Endothelial cell of umbilical vein (primary cell): ENCODE data around the gene EEF1AKMT2. TPM values are rescaled to one million over a fixed set of nuclear protein-coding genes. Genes with fewer than 3 reads are reported as not detected.

Source experiments
- BruUV-seq: library from RNA; stranded (reverse); fragments of 400-500 nt; replicated peaks from 2 replicates; lab custom pipeline; 2021; lab: Mats Ljungman, UMichigan
- CTCF ChIA-PET: fragments of 300-600, 350-600 bp; sonication (Branson Sonifier 250); formaldehyde crosslinking; loops from one replicate; lab custom pipeline; 2021; ENCODE audit warnings: antibody characterized with exemption, inconsistent platforms; lab: Charles Lee
- POLR2A ChIA-PET: fragments of 300-600, 350-600 bp; sonication (Branson Sonifier 250); formaldehyde crosslinking; loops from one replicate; lab custom pipeline; 2021; ENCODE audit warnings: antibody characterized with exemption, inconsistent platforms; lab: Charles Lee
- DNase-seq: peaks from one replicate; pipeline ENCODE4 v3.0.0-alpha.2; 2011; ENCODE audit warnings: low read depth, low spot score
- FAIRE-seq: peaks from 2 replicates; lab custom pipeline; 2011; peaks lifted over from hg19 to GRCh38; lab: Jason Lieb, UNC
- H2AFZ ChIP-seq: 2 replicates; pipeline ENCODE4 v1.6.0; 2012; ENCODE audit warnings: low read depth, low read length, control low read depth, inconsistent platforms
- H3K27ac ChIP-seq: 2 replicates; pipeline ENCODE4 v1.5.1; 2011; ENCODE audit warnings: low read depth, mild to moderate bottlenecking, control low read depth, low read length, moderate library complexity; ENCODE audit not compliant: insufficient read depth
- H3K27me3 ChIP-seq, 2 experiments: 2 replicates each; pipeline versions ENCODE4 v1.6.0 to v1.6.1; 2011; ENCODE audit warnings: low read length in 2 of 2, mixed read lengths in 1 of 2; ENCODE audit not compliant: control insufficient read depth in 2 of 2, insufficient read depth in 2 of 2
- H3K36me3 ChIP-seq, 2 experiments: 2 replicates in 1 of 2; 3 replicates in 1 of 2; pipeline ENCODE4 v1.5.1; 2011; ENCODE audit warnings: low read length in 2 of 2, mild to moderate bottlenecking in 1 of 2, moderate library complexity in 1 of 2; ENCODE audit not compliant: control insufficient read depth in 2 of 2, insufficient read depth in 2 of 2; ENCODE audit errors: extremely low read depth in 1 of 2
- H3K4me1 ChIP-seq: 3 replicates; pipeline ENCODE4 v1.5.1; 2011; ENCODE audit warnings: mild to moderate bottlenecking, low read length; ENCODE audit not compliant: control insufficient read depth, insufficient read depth; ENCODE audit errors: extremely low read depth
- H3K4me2 ChIP-seq: 2 replicates; pipeline ENCODE4 v1.6.1; 2011; ENCODE audit warnings: low read length, control low read depth, mixed read lengths; ENCODE audit not compliant: insufficient read depth
- H3K4me3 ChIP-seq, 3 experiments: fragments of 200-600 bp in 1 of 3; sonication (generic), shearing (Covaris generic) in 1 of 3; replicated peaks in 1 of 3; 2 replicates each; pipeline ENCODE4 v1.5.1; 2011 to 2016; ENCODE audit warnings: control low read depth in 3 of 3, low read length in 3 of 3, mild to moderate bottlenecking in 2 of 3, inconsistent platforms in 1 of 3, low read depth in 1 of 3, moderate library complexity in 1 of 3; ENCODE audit not compliant: insufficient read depth in 1 of 3
- H3K79me2 ChIP-seq: 2 replicates; pipeline ENCODE4 v1.6.0; 2012; ENCODE audit warnings: low read length, inconsistent platforms; ENCODE audit not compliant: control insufficient read depth, insufficient read depth
- H3K9ac ChIP-seq: replicated peaks from 2 replicates; pipeline ENCODE3; 2011; ENCODE audit warnings: low read length, control low read depth; ENCODE audit not compliant: insufficient read depth; ENCODE audit errors: extremely low read depth
- H3K9me1 ChIP-seq: replicated peaks from 3 replicates; pipeline ENCODE4 v1.6.0; 2011; ENCODE audit warnings: mild to moderate bottlenecking, low read length; ENCODE audit not compliant: control insufficient read depth, insufficient read depth; ENCODE audit errors: extremely low read depth
- H3K9me3 ChIP-seq: replicated peaks from 2 replicates; pipeline ENCODE4 v1.5.1; 2012; ENCODE audit warnings: low read length, inconsistent platforms; ENCODE audit not compliant: control insufficient read depth, insufficient read depth
- H4K20me1 ChIP-seq: replicated peaks from 2 replicates; pipeline ENCODE3; 2011; ENCODE audit warnings: mild to moderate bottlenecking, low read length; ENCODE audit not compliant: control insufficient read depth, insufficient read depth; ENCODE audit errors: extremely low read depth
- CTCF ChIP-seq, 2 donors: IDR thresholded peaks; 1 replicate in 1 of 2; 2 replicates in 1 of 2; pipeline ENCODE4 v1.5.1; 2011; ENCODE audit warnings: low read length in 2 of 2, mild to moderate bottlenecking in 2 of 2, moderate library complexity in 2 of 2, control low read depth in 1 of 2, inconsistent platforms in 1 of 2, low read depth in 1 of 2; ENCODE audit not compliant: insufficient read depth in 1 of 2; ENCODE audit errors: extremely low read depth in 1 of 2
- EZH2 ChIP-seq: IDR thresholded peaks from 2 replicates; pipeline ENCODE4 v1.6.1; 2012; ENCODE audit warnings: borderline replicate concordance, low read depth, mild to moderate bottlenecking, moderate library complexity, low read length, inconsistent platforms; ENCODE audit not compliant: severe bottlenecking
- FOS ChIP-seq: IDR thresholded peaks from 2 replicates; pipeline ENCODE4 v1.6.1; 2011; ENCODE audit warnings: mild to moderate bottlenecking, low read length, moderate library complexity, borderline replicate concordance; ENCODE audit not compliant: insufficient read depth
- GATA2 ChIP-seq: IDR thresholded peaks from 2 replicates; pipeline ENCODE4 v1.7.0; 2011; ENCODE audit warnings: low read depth, mild to moderate bottlenecking, moderate library complexity, mixed read lengths, low read length; ENCODE audit not compliant: insufficient read length, insufficient read depth
- JUN ChIP-seq: IDR thresholded peaks from 2 replicates; pipeline ENCODE4 v1.6.1; 2011; ENCODE audit warnings: borderline replicate concordance, low read depth; ENCODE audit not compliant: insufficient read length, insufficient read depth
- MAX ChIP-seq: IDR thresholded peaks from 2 replicates; pipeline ENCODE4 v1.6.1; 2011; ENCODE audit not compliant: insufficient read depth, insufficient read length
- MYC ChIP-seq: IDR thresholded peaks from one replicate; pipeline ENCODE4 v1.6.1; 2011; ENCODE audit warnings: mild to moderate bottlenecking, low read depth, low read length
- POLR2A ChIP-seq: IDR thresholded peaks from 2 replicates; pipeline ENCODE4 v1.6.1; 2012; ENCODE audit warnings: low read depth, mild to moderate bottlenecking, control low read depth, low read length
- POLR2AphosphoS5 ChIP-seq: IDR thresholded peaks from 2 replicates; pipeline ENCODE4 v1.6.1; 2012; ENCODE audit warnings: low read depth, mild to moderate bottlenecking, control low read depth, low read length, moderate library complexity; ENCODE audit not compliant: insufficient read depth
- dilution Hi-C: fragments of 300-500 bp; cut with MboI; formaldehyde crosslinking; loops from one replicate; pipeline ENCODE4 v1.15.0; 2019; ENCODE audit warnings: low sequenced_read_pairs; ENCODE audit not compliant: extremely low pct_ligation_motif_present
- intact Hi-C: fragments of 100-400 bp; cut with micrococcal nuclease; formaldehyde crosslinking; loops from one replicate; pipeline ENCODE4 v1.10.0; 2022
- polyA plus RNA-seq, 4 experiments: library from polyadenylated mRNA; depleted of rRNA in 3 of 4; stranded (reverse) in 3 of 4; unstranded in 1 of 4; fragments of >200 nt; gene quantifications; 2 replicates each; pipeline versions ENCODE4 v1.2.1 to v1.2.3, GENCODE V29; 2011 to 2012; ENCODE audit warnings: missing spikeins in 1 of 4
- total RNA-seq: library from RNA; stranded (reverse); gene quantifications from 2 replicates; pipeline ENCODE4 v1.2.3, GENCODE V29; 2021

Gene EEF1AKMT2
- total and polyA plus RNA-seq, 2 donors (not counting 3 experiments of a cell fraction or from before 2014, with no cell fraction given) = 8.5 to 21.3 TPM

GRCh38 chr10:124831116-124831515 lies 39.4 kb upstream of the EEF1AKMT2 start:
- H3K9me1 ChIP-seq = no peaks in the 10 kb centered on the region
- intact Hi-C loops = no loop called here
- no peak overlapping the region for H3K4me2 ChIP-seq
- ChIA-PET POLR2A (interaction anchor here (1.2 kb wide), 1 partner anchor 40 kb away, joined by 3 read pairs; the partner anchor contains the start of gene EEF1AKMT2), CTCF (interaction anchor here (0.6 to 1.4 kb wide), 2 partner anchors 26 to 300 kb away, joined by 3 to 4 read pairs; no protein-coding TSS in a partner anchor)
- FAIRE-seq (no peak), DNase-seq (no peak)
- H3K27me3 ChIP-seq = no peaks in the 10 kb centered on the region
- no peak overlapping the region for H3K27ac ChIP-seq
- no peaks in the 10 kb centered on the region for H4K20me1 ChIP-seq
- no peaks in the 10 kb centered on the region for H3K9me3 ChIP-seq
- peaks cover 12 to 25% of the 10 kb centered on the region in 2 experiments for H3K36me3 ChIP-seq
- H3K4me1 ChIP-seq = no peaks in the 10 kb centered on the region
- H3K4me3 ChIP-seq = no peak overlapping the region
- no peak for TF ChIP-seq FOS
- no peak for TF ChIP-seq POLR2A
- no peak for TF ChIP-seq GATA2
- TF ChIP-seq JUN = no peak
- TF ChIP-seq CTCF (IDR thresholded peaks at IDR 0.05; ENCODE audit: extremely low read depth in 1 of 2, insufficient read depth in 1 of 2, low read depth in 1 of 2, low read length in 2 of 2) = no peak
- TF ChIP-seq POLR2AphosphoS5 = no peak
- no peak for TF ChIP-seq MYC
- no peak for TF ChIP-seq EZH2
- TF ChIP-seq MAX = no peak
- no TSS peak for BruUV-seq
- H3K79me2 ChIP-seq = no peaks in the 10 kb centered on the region
- dilution Hi-C loops = no loop called here
- no peak overlapping the region for H3K9ac ChIP-seq
- no peak overlapping the region for H2AFZ ChIP-seq
